Glomerular visceral epithelial cell (primary cell): ENCODE data around the gene CEP112.

Experiments used
- DNase-seq: peaks from one replicate; pipeline ENCODE4 v3.0.0-alpha.2; 2016; ENCODE audit errors: extremely low spot score

The CEP112 gene

DNA sequence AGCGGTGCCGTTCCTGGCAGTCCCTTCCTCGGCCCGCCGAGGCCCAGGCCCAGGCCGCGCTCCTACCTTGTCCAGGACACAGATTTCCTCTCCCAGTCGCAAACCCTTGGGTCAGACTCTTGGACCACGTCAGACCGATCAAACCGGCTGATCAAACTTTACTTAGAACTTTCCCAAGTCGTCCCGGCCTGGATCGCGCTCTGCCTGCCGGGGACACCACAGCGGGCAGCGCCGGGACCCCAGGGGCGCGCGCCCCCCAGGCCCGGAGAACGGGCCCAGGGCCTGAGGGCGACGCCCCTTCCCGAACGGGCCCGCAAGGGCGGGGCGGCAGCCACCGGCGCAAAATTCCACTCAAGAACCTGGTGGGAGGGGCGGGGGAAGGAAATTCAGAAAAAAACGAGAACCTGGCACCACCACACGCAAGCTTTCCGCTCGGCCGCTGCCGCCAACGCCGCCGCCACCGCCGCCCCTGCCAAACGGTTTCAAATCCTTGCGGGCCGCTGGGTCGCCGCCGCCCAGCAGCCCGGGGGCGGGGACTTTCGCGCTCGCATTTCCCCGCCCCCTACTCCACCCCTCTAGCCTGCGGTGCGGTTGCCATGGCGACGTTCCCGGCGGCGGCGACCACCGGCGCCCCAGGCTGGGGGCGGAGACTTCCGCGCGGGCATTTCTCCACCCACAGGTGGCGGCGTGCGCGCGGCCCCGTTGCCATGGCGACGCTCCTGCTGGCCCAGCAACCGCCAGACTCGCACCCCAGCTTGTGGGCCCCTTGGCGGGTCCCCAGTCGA, at the start of gene CEP112:
Gene CEP112 (minus strand): TSS at position 541 of the 785 bp plus-strand sequence.
- DNase-seq = peak; percentile 91

DNA sequence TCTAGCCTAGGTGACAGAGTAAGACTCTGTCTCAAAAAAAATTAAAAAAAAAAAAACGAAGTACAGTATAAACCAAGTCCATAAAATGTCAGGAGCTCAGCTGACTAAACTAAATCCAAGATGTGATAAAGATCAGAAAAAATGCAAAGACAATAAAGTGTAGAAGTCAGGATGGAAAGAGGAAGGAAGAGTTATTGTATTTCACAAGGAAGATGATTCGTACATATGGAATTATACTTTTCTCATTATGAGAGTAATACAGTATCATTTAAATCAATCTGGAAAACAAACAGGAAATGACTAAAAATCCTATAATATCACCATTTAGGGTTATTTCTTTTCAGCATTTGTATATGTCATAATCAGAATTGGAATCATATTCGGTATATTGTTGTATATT, 48.7 kb upstream of the CEP112 start:
- DNase-seq = no peak

GRCh38 chr17:66240013-66240412, 48.1 kb upstream of the CEP112 start:
- no peak for DNase-seq

DNA sequence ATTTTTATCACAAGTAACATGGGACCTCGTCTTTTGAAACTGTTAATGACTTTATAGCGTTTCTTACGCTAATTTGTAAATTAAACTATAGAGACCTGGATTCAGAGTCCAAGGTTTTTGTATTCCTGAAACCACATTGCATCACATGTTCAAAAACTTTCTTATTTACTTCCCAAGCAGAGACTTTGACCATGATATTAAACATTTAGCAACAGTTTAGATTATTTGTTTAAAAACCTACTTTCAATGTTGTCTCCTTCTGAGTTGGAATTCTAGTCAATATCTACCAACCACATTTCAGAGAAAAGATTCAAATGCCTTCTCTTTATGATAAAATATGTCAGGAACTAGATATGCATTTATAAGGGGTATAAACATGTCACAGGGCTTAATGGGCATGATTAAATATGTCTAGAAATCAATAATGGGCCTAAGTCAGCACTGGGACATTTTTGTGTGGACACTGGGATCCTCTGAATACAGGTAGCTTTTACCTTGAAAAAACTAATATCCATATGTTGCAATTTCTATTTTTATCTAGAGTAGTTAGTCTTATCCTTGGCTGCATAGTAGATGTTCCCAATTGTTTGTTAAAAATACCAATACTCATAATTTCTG, 43.6 kb upstream of the CEP112 start:
- DNase-seq = no peak

GRCh38 chr17:66234611-66235010, 42.7 kb upstream of the CEP112 start:
- DNase-seq = no peak

DNA sequence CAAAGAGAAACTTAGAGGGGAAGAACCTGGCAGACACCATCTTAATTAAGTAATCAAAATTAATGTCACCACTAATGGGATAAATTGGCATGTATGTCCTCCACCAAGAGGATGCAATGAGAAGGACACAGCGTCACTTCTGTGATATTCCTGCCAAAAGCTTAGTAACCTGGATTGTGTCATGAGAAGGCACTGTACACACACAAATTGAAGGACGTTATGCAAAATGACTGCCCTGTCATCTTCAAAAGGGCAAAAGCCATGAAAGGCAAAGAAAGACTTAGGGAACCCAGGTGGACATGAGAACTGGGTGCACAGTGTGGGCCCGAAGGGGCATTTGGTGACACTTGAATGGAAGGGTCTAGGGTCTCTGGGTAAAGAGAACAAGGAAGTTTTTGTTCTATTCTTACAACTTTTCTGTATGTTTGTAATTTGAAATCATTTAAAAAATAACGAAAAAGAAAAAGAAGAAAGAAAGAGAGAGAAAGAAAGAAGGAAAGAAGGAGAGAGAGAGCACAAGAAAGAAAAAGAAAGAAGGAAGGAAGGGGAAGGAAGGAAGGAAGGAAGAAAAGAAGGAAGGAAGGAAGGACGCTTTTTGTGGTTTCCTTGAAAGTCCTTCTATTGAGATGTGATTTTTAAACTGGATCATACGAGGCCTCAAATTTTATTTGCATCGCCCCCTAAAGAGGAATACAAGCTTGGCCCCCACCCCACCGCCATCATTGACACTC, 41.3 kb upstream of the CEP112 start:
- DNase-seq = no peak

- DNase-seq = no peak
Measured at GRCh38 chr17:66230922-66231591, 39.1 kb upstream of the CEP112 start.

DNA sequence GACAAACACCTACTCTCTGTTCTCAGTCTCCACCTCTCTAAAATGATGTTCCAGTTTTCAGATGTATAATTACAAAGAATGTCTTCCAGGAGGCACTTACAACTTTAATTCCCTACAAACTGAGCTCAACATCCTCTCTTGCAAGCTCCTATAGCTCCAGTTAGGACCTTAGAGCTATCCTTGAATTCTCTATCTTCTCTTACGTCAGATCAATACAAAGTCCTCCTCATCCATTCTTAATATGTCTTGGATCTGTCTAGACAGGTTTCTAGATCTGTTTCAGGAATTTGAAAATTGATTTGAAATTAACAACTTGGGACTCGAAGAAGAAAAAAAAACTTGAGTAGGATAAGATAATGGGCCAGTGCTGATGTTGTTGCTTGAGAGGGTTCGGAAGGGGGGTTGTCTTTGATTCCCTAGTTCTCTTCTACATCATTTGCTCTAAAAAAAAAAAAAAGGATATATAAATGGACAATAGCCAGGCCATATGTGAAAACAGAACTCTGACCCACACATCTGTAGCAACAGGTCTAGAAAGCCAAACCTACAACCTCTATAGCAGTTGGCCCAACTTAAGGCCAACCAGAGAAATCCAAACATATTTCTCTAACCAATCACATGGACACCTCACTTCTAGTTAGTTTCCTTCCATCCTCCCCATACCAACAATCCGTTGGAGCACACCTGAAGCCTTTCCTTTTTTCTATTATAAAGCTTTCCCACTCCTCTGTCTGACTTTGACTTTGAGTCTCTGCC, 38.0 kb upstream of the CEP112 start:
- no peak for DNase-seq

DNA sequence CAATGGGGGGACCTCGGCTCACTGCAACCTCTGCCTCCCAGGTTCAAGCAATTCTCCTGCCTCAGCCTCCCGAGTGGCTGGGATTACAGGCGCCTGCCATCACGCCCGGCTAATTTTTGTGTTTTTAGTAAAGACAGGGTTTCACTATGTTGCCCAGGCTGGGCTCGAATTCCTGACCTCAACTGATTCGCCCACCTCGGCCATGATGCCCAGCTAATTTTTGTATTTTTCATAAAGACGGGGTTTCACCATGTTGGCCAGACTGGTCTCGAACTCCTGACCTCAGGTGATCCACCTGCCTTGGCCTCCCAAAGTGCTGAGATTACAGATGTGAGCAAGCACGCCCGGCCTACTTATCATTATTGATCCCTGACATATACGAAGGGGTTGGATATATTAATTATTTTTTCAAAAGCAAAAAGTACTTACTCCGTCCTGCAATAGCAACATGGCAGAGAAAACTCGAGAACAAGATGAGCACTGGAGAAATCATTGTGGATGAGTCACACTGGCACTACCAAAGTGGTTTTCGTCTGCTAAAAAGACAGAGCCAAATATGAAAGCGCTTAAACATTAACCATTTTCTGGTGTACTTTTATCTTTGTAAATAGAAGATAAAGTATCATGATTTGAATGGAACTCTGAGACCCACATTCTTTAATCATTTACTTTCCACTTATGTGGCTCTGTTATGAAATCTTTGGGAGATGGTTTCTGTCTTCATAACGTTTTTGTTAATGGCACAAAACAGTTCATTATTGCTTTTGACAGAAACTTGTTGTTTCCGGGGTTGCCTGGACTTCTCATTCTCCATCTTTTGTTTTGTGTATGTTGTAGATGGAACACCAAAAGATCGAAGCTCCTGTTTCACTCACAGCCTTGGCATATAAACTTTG, 37.2 kb upstream of the CEP112 start, which contains the start of gene APOH:
Gene APOH (minus strand): TSS at position 529 of the 896 bp plus-strand sequence. CDS start 36 bp downstream, at position 493.
- DNase-seq = peak; percentile 62

GRCh38 chr17:66227212-66228045, 35.5 kb upstream of the CEP112 start:
- DNase-seq = no peak

DNA sequence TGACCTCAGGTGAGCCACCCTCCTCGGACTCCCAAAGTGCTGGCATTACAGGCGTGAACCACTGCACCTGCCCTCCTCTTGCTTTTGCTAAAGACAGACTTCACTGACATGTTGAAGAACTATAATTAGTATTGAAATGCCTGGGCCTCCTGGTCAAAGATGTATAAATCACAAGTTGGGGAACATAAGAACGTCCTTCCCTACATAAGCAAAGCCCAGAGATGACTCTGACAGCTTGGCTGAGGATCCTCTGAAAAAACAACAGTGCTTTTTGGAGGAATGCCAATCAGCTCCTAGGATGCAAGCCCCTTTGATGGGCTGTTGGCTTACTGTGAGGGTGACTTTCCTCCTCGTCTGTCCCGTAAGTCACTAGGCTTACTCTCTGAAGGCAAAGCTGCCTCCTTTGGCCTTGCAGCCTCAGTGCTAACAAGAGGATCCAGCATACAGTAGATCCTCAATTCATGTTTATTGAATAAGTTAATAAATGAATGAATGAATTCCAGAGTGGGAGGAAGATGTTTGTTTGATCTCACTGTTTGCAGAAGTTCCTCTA, 30.9 kb upstream of the CEP112 start:
- DNase-seq = no peak

DNA sequence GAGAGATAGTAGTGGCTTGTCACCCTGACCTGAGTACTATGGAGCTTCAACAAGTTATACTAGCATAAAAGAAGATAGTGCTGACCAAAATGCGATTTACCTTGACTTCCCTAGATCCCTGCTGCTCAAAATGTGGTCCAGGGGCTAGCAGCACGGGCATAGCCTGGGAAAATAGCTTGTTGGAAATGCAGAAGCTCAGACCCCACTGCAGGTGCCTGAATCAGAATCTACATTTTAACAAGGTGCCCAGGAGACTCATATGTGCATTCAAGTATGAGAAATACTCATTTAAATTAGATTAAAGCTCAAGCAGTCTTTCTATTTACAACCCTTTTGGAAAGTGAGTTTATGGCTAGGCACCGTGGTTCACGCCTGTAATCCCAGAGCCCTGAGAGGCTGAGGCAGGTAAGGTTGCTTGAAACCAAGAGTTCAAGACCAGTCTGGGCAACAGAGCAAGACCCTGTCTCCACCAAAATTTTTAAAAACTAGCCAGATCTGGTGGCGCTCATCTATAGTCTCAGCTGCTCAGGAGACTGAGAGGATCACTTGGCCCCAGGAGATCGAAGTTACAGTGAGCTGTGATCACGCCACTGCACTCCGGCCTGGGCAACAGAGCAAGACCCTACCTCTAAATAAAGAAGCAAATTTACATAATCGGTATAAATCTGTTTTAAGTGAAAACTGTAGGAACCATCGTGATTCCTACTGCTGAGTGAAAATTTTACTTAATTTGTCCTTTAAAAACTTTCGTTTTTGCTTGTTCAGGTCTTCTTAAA, 30.0 kb upstream of the CEP112 start:
- no peak for DNase-seq

DNA sequence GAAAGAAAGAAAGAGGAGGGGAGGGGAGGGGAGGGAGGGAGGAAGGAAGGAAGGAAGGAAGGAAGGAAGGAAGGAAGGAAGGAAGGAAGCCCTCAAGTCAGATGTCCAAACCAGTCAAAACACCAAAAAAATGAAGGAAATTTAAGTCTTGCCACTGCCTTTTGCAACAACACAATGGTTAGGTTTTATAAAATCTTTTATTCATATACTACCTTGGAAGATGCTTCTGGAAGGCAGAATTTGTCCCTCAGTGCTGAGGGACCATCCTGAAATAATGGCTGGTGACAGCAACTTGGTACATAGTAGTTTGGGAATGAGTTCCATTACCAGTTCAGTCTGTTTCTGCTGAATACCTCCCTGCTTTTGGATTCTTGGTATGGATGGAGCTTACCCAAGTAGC, 29.4 kb upstream of the CEP112 start:
- DNase-seq = no peak

DNA sequence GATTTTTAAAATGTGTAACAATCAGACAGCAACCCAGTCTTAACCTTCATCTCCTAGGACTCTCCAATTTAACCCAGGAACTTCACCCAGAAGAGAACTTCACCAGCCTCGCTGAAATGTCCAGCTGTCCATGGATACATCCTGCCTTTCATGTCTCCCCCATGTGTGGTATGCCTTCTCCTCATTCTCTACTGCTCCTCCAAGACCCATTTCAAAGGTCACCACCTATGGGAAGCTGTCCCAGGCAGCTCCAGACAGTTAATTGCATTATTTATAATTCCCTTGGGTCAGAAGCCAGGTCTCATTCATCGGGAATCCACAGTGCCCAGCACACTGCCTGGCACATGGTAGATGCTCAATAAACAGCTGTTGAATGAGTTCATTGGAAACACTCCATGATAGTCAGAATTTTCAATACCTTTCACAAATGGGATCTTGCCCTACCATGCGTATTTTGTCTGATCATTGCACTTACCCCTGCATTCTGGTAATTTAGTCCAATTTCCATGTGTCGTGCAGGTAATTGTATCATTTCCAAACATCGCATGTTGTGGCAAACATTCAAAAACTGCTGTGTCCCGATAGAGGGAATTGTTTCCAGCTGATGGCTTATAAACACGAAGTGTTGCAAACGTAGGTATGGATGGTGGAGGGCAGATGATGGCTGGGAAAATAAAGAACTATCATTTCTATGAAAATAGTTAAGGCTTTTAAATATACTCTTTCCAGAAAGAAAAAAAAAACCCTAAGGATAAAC, 28.3 kb upstream of the CEP112 start:
- DNase-seq = no peak

DNA sequence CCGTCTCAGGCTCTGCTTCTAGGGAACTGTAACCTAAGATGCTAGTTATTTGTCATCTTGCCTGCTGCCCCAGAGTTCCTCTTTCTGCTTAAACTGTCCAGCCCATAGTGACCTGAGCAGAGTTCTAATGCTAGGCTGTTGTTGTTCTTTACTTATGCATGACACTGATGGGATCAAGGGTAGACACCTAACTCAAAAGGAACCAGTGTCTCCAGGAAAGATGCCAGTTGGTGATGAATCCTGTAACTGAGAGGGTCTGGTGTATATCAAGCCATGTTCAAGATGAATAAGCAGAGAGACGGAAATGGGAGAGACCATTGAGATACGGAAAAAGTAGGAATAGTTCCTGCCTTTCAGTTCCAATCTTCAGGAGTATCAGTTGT, 23.6 kb upstream of the CEP112 start:
- no peak for DNase-seq

- DNase-seq = no peak
Measured at GRCh38 chr17:66214884-66215528, 23.1 kb upstream of the CEP112 start.
